ENCODE results near the gene MPO. TPM values are rescaled to one million over a fixed set of nuclear protein-coding genes. Genes with fewer than 3 reads are reported as not detected.
A peak's percentile ranks its signal among the peaks of the same experiment; 100 is the strongest.

Gene MPO
- total RNA-seq, 1 donor from 2014 or later = 0.35 TPM

GRCh38 chr17:58312829-58313228, 32.1 kb upstream of the MPO start:
- no peak for TF ChIP-seq CTCF (IDR thresholded peaks at IDR 0.05)
- Histone ChIP-seq H3K27ac (no peak overlapping the region), H3K27me3 (no peaks in the 10 kb centered on the region), H3K4me1 (no peaks in the 10 kb centered on the region), H3K36me3 (no peaks in the 10 kb centered on the region), H3K9me3 (no peaks in the 10 kb centered on the region), H3K4me3 (no peak overlapping the region)
- intact Hi-C loops (cut with DNase I) = no loop called here
- ATAC-seq (no peak), DNase-seq (no peak)

GRCh38 chr17:58312021-58312630, 31.4 kb upstream of the MPO start:
- DNase-seq = peak; percentile 59
- H3K36me3 ChIP-seq = no peaks in the 10 kb centered on the region
- H3K27ac ChIP-seq = no peak overlapping the region
- H3K9me3 ChIP-seq = no peaks in the 10 kb centered on the region
- intact Hi-C loops (cut with DNase I) = no loop called here
- H3K4me3 ChIP-seq = no peak overlapping the region
- no peaks in the 10 kb centered on the region for H3K27me3 ChIP-seq
- ATAC-seq = no peak
- H3K4me1 ChIP-seq = no peaks in the 10 kb centered on the region
- TF ChIP-seq CTCF (IDR thresholded peaks at IDR 0.05) = no peak

- Histone ChIP-seq H3K27me3 (no peaks in the 10 kb centered on the region), H3K4me3 (no peak overlapping the region), H3K27ac (no peak overlapping the region), H3K36me3 (no peaks in the 10 kb centered on the region), H3K4me1 (no peaks in the 10 kb centered on the region), H3K9me3 (no peaks in the 10 kb centered on the region)
- ATAC-seq = no peak
- DNase-seq = peak; percentile 52
- TF ChIP-seq CTCF (IDR thresholded peaks at IDR 0.05) = no peak
- intact Hi-C loops (cut with DNase I) = no loop called here
Observed at GRCh38 chr17:58311429-58311894, 30.7 kb upstream of the MPO start.

GRCh38 chr17:58310511-58311428, 30.0 kb upstream of the MPO start:
- no peak overlapping the region for H3K4me3 ChIP-seq
- H3K27me3 ChIP-seq = no peaks in the 10 kb centered on the region
- DNase-seq (peak; percentile 46), ATAC-seq (no peak)
- no peaks in the 10 kb centered on the region for H3K4me1 ChIP-seq
- H3K27ac ChIP-seq = no peak overlapping the region
- H3K9me3 ChIP-seq = no peaks in the 10 kb centered on the region
- no peaks in the 10 kb centered on the region for H3K36me3 ChIP-seq
- intact Hi-C loops (cut with DNase I) = no loop called here
- no peak for TF ChIP-seq CTCF (IDR thresholded peaks at IDR 0.05)

- H3K9me3 ChIP-seq = no peaks in the 10 kb centered on the region
- no peak for ATAC-seq
- intact Hi-C loops (cut with DNase I) = loop anchor here (10.0 kb wide), 1 partner anchor 135 kb away; no protein-coding TSS in a partner anchor
- H3K36me3 ChIP-seq = no peaks in the 10 kb centered on the region
- no peak overlapping the region for H3K4me3 ChIP-seq
- no peak overlapping the region for H3K27ac ChIP-seq
- H3K27me3 ChIP-seq = no peaks in the 10 kb centered on the region
- TF ChIP-seq CTCF (IDR thresholded peaks at IDR 0.05) = no peak
- no peaks in the 10 kb centered on the region for H3K4me1 ChIP-seq
- DNase-seq = no peak
Observed at GRCh38 chr17:58309918-58310259, 29.2 kb upstream of the MPO start.
